GM12878 (cell line): Measurements from ENCODE around the gene MR1. TPM values are rescaled to one million over a fixed set of nuclear protein-coding genes. Genes with fewer than 3 reads are reported as not detected.

Experiments used
- BHLHE40 ChIP-seq, 2 experiments: fragments of 450-650 bp in 1 of 2; IDR thresholded peaks; 2 replicates each; pipeline ENCODE4 v1.6.1; 2011 to 2017; ENCODE audit warnings: low read depth in 2 of 2, borderline replicate concordance in 1 of 2, improper control_type of control experiment in 1 of 2, low read length in 1 of 2, mild to moderate bottlenecking in 1 of 2
- CEBPZ ChIP-seq: fragments of 150-350 bp; IDR thresholded peaks from 2 replicates; pipeline ENCODE4 v1.6.1; 2016; ENCODE audit warnings: low read depth, low read length
- CTCF ChIP-seq, 3 experiments: IDR thresholded peaks in 2 of 3; conservative IDR thresholded peaks in 1 of 3; 2 replicates each; pipeline ENCODE4 v1.5.1; 2011; ENCODE audit warnings: low read depth in 3 of 3, low read length in 3 of 3, mild to moderate bottlenecking in 3 of 3, control low read depth in 2 of 3, moderate library complexity in 2 of 3, inconsistent platforms in 1 of 3, mixed read lengths in 1 of 3; ENCODE audit not compliant: control insufficient read depth in 2 of 3, insufficient read depth in 1 of 3; ENCODE audit errors: extremely low read depth in 1 of 3
- EED ChIP-seq: sonication (generic); IDR thresholded peaks from 2 replicates; pipeline ENCODE4 v1.6.1; 2016; ENCODE audit warnings: antibody characterized with exemption, low read depth
- NBN ChIP-seq: fragments of 450-650 bp; IDR thresholded peaks from 2 replicates; pipeline ENCODE4 v1.6.1; 2016
- NFIC ChIP-seq: IDR thresholded peaks from 2 replicates; pipeline ENCODE4 v1.6.1; 2012; ENCODE audit warnings: low read depth, mild to moderate bottlenecking, inconsistent platforms, low read length, moderate library complexity
- POLR2AphosphoS2 ChIP-seq: IDR thresholded peaks from 2 replicates; pipeline ENCODE4 v1.6.1; 2011; ENCODE audit warnings: low read depth, mild to moderate bottlenecking, low read length, improper control_type of control experiment, moderate library complexity
- POLR2AphosphoS5 ChIP-seq: IDR thresholded peaks from 2 replicates; pipeline ENCODE4 v1.6.1; 2011; ENCODE audit warnings: mild to moderate bottlenecking, low read length, inconsistent platforms
- RB1 ChIP-seq: fragments of 450-650 bp; formaldehyde crosslinking; IDR thresholded peaks from 2 replicates; pipeline ENCODE4 v1.6.1; 2017; ENCODE audit warnings: mild to moderate bottlenecking, borderline replicate concordance
- RELA ChIP-seq: fragments of 450-650 bp; IDR thresholded peaks from 2 replicates; pipeline ENCODE4 v1.8.0; 2014; ENCODE audit warnings: borderline replicate concordance; ENCODE audit not compliant: partially characterized antibody
- RUNX3 ChIP-seq: IDR thresholded peaks from 2 replicates; pipeline ENCODE4 v1.6.1; 2012; ENCODE audit warnings: low read length, inconsistent platforms
- SKIL ChIP-seq: fragments of 450-650 bp; IDR thresholded peaks from 2 replicates; pipeline ENCODE4 v1.6.1; 2017; ENCODE audit warnings: mild to moderate bottlenecking, low read depth, inconsistent platforms; ENCODE audit not compliant: poor library complexity, severe bottlenecking
- SMARCA5 ChIP-seq: fragments of 450-650 bp; IDR thresholded peaks from 2 replicates; pipeline ENCODE4 v1.6.1; 2017; ENCODE audit warnings: mild to moderate bottlenecking
- SMC3 ChIP-seq: IDR thresholded peaks from 2 replicates; pipeline ENCODE4 v1.6.1; 2011; ENCODE audit warnings: low read length, improper control_type of control experiment, borderline replicate concordance
- SUPT20H ChIP-seq: IDR thresholded peaks from 2 replicates; pipeline ENCODE4 v1.6.1; 2011; ENCODE audit warnings: low read depth, mild to moderate bottlenecking, low read length, moderate library complexity, borderline replicate concordance; ENCODE audit not compliant: control insufficient read depth
- TBL1XR1 ChIP-seq: IDR thresholded peaks from 2 replicates; pipeline ENCODE4 v1.6.1; 2012; ENCODE audit warnings: low read depth, low read length, improper control_type of control experiment
- ZBTB33 ChIP-seq: fragments of 450-650 bp; IDR thresholded peaks from 2 replicates; pipeline ENCODE4 v1.6.1; 2017; ENCODE audit warnings: mild to moderate bottlenecking
- ZNF207 ChIP-seq: fragments of 450-650 bp; IDR thresholded peaks from 2 replicates; pipeline ENCODE4 v1.6.1; 2014; ENCODE audit warnings: antibody characterized with exemption, mild to moderate bottlenecking, borderline replicate concordance
- polyA plus RNA-seq, 11 experiments: library from polyadenylated mRNA; depleted of rRNA in 4 of 11; unstranded in 6 of 11; stranded (reverse) in 5 of 11; fragments of >200 nt; fragmentation: Nextera tagmentation in 4 of 11; fragmentation: Illumina TruSeq in 1 of 11; extraction: Ambion mirVana in 4 of 11; extraction: Trizol in 1 of 11; gene quantifications; 1 replicate in 1 of 11; 2 replicates in 10 of 11; pipeline versions ENCODE4 v1.2.1 to v1.2.3, GENCODE V29; 2011 to 2016; ENCODE audit warnings: inconsistent platforms in 2 of 11, missing spikeins in 2 of 11, low read depth in 1 of 11
- total RNA-seq, 4 experiments: library from RNA; depleted of rRNA in 3 of 4; stranded (reverse); fragments of >200 nt in 3 of 4; fragmentation: Illumina TruSeq in 1 of 4; extraction: Trizol in 1 of 4; gene quantifications; 2 replicates each; pipeline versions ENCODE4 v1.2.1 to v1.2.3, GENCODE V29; 2013 to 2021

MR1 gene
- total and polyA plus RNA-seq, 10 of the 15 experiments (the other 5 are each of a cell fraction or from before 2014, with no cell fraction given): 24.7 to 65.9 (median 30.9) TPM

GRCh38 chr1:181083842-181084605, 50.2 kb downstream of the MR1 start (continued):
- TF ChIP-seq RUNX3 (peak; percentile 22; the same call in 1 of the 2 replicates), CTCF (IDR thresholded peaks at IDR 0.05 in 2 of 3, conservative IDR thresholded peaks at IDR 0.05 in 1 of 3; ENCODE audit: control insufficient read depth in 2 of 3, extremely low read depth in 1 of 3, insufficient read depth in 1 of 3, low read depth in 3 of 3, low read length in 3 of 3) (peak; percentile 70 to 91 (median 70); a peak in 5 of 6 replicates), TBL1XR1 (no peak), POLR2AphosphoS2 (no peak), RB1 (0 out of 2 replicates have a peak, but pooled peaks have one; percentile 37), SMC3 (peak; percentile 91), SUPT20H (no peak), ZNF207 (0 out of 2 replicates have a peak, but pooled peaks have one; percentile 41), SMARCA5 (peak; percentile 84; the same call in 1 of the 2 replicates), EED (peak; percentile 46; the same call in 1 of the 2 replicates), POLR2AphosphoS5 (no peak), ZBTB33 (no peak), SKIL (peak; percentile 33), RELA (no peak), NBN (peak; percentile 62), NFIC (no peak), CEBPZ (no peak), BHLHE40 (IDR thresholded peaks at IDR 0.05; ENCODE audit: borderline replicate concordance in 1 of 2, low read depth in 2 of 2, low read length in 1 of 2) (peak in 1 of 2 experiments; percentile 28; a peak in 1 of 4 replicates)
